Activated CD8-positive, alpha-beta T cell treated with anti-CD3 and anti-CD28 coated beads, Interleukin-2, amount 10 ng/mL, durations not matched to agents 7 days and 5 days (primary cell): ENCODE measurements around the gene CASTOR1. TPM values are rescaled to one million over a fixed set of nuclear protein-coding genes. Genes with fewer than 3 reads are reported as not detected.

Experiments
- ATAC-seq: fragments of 150-1000 bp; cut with Tn5 transposase; one replicate; pipeline ENCODE4 v1.10.0; 2021; ENCODE audit warnings: moderate library complexity
- CTCF ChIA-PET: fragments of 350-600 bp; sonication (Branson Sonifier 250); formaldehyde crosslinking; loops from one replicate; lab custom pipeline; 2021; ENCODE audit warnings: antibody characterized with exemption; lab: Charles Lee
- POLR2A ChIA-PET: fragments of 350-600 bp; sonication (Branson Sonifier 250); formaldehyde crosslinking; loops from one replicate; lab custom pipeline; 2021; ENCODE audit warnings: antibody characterized with exemption; lab: Charles Lee
- DNase-seq: peaks from one replicate; pipeline ENCODE4 v3.0.0-alpha.2; 2020
- H3K27ac Mint-ChIP-seq: one replicate; pipeline ENCODE4 v1.8.0; 2021; ENCODE audit warnings: mild to moderate bottlenecking, mixed read lengths
- H3K27me3 Mint-ChIP-seq: one replicate; pipeline ENCODE4 v1.8.0; 2021; ENCODE audit warnings: low read depth, mixed read lengths
- H3K36me3 Mint-ChIP-seq: one replicate; pipeline ENCODE4 v1.8.0; 2021; ENCODE audit warnings: low read depth, mixed read lengths
- H3K4me1 Mint-ChIP-seq: one replicate; pipeline ENCODE4 v1.8.0; 2021; ENCODE audit warnings: low read depth, mixed read lengths
- H3K4me3 Mint-ChIP-seq: one replicate; pipeline ENCODE4 v1.8.0; 2021; ENCODE audit warnings: mild to moderate bottlenecking, mixed read lengths
- H3K9me3 Mint-ChIP-seq: one replicate; pipeline ENCODE4 v1.8.0; 2022; ENCODE audit warnings: mixed read lengths; ENCODE audit not compliant: insufficient read depth
- total RNA-seq, 2 experiments: library from RNA; stranded (reverse); gene quantifications; one replicate each; pipeline ENCODE4 v1.2.3, GENCODE V29; 2021

CASTOR1 gene
- total RNA-seq, 2 experiments from 2014 or later, result 24.5 to 25.4 TPM

GRCh38 chr22:30299322-30299721 is 10.0 kb upstream of the CASTOR1 start:
- Mint-ChIP-seq H3K4me1 (peaks cover 80% of the 10 kb centered on the region), H3K9me3 (no peaks in the 10 kb centered on the region), H3K27ac (no peak overlapping the region), H3K36me3 (peaks cover 80% of the 10 kb centered on the region), H3K27me3 (no peaks in the 10 kb centered on the region), H3K4me3 (no peak overlapping the region)
- CTCF ChIA-PET, result interaction anchor here (16.1 kb wide), 1 partner anchor 10 kb away, joined by 184 read pairs; the partner anchor contains the start of gene CASTOR1
- POLR2A ChIA-PET, result no interaction called here
- DNase-seq (no peak), ATAC-seq (no peak)

GRCh38 chr22:30297991-30298701 is 8.8 kb upstream of the CASTOR1 start:
- POLR2A ChIA-PET, result interaction anchor here (0.9 to 1.5 kb wide), 3 partner anchors 9 to 59 kb away, joined by 3 to 8 read pairs (median 3); partner anchors contain the start of genes CASTOR1, CCDC157, SF3A1 and TBC1D10A
- Mint-ChIP-seq H3K4me1 (peaks cover 68% of the 10 kb centered on the region), H3K27me3 (no peaks in the 10 kb centered on the region), H3K9me3 (no peaks in the 10 kb centered on the region), H3K4me3 (no peak overlapping the region), H3K36me3 (peaks cover 80% of the 10 kb centered on the region), H3K27ac (peak overlapping the region; percentile 4)
- ATAC-seq, result no peak
- no peak for DNase-seq
- CTCF ChIA-PET, result interaction anchor here (0.7 to 16.1 kb wide), 2 partner anchors 9 to 14 kb away, joined by 3 to 184 read pairs; partner anchors contain the start of gene CASTOR1

GRCh38 chr22:30297276-30297990 is 8.1 kb upstream of the CASTOR1 start:
- no peak overlapping the region for H3K4me3 Mint-ChIP-seq
- no peak for DNase-seq
- no peaks in the 10 kb centered on the region for H3K27me3 Mint-ChIP-seq
- peaks cover 61% of the 10 kb centered on the region for H3K4me1 Mint-ChIP-seq
- no peak for ATAC-seq
- CTCF ChIA-PET, result interaction anchor here (16.1 kb wide), 1 partner anchor 8 kb away, joined by 184 read pairs; the partner anchor contains the start of gene CASTOR1
- no peaks in the 10 kb centered on the region for H3K9me3 Mint-ChIP-seq
- POLR2A ChIA-PET, result interaction anchor here (1.5 to 10.2 kb wide), 2 partner anchors 7 to 9 kb away, joined by 8 to 117 read pairs; partner anchors contain the start of gene CASTOR1
- H3K27ac Mint-ChIP-seq, result peak overlapping the region; percentile 81
- peaks cover 78% of the 10 kb centered on the region for H3K36me3 Mint-ChIP-seq

GRCh38 chr22:30296833-30297232 is 7.5 kb upstream of the CASTOR1 start:
- ChIA-PET POLR2A (interaction anchor here (1.0 to 10.2 kb wide), 2 partner anchors 7 to 14 kb away, joined by 3 to 117 read pairs; no protein-coding TSS in a partner anchor), CTCF (interaction anchor here (0.6 to 16.1 kb wide), 4 partner anchors 7 to 305 kb away, joined by 3 to 184 read pairs (median 4); partner anchors contain the start of genes CASTOR1 and RNF215)
- Mint-ChIP-seq H3K27ac (peak overlapping the region; percentile 81), H3K36me3 (peaks cover 72% of the 10 kb centered on the region), H3K4me1 (peaks cover 55% of the 10 kb centered on the region), H3K9me3 (no peaks in the 10 kb centered on the region), H3K4me3 (no peak overlapping the region), H3K27me3 (no peaks in the 10 kb centered on the region)
- ATAC-seq, result no peak
- no peak for DNase-seq

GRCh38 chr22:30296324-30296723 is 7.0 kb upstream of the CASTOR1 start:
- no peak overlapping the region for H3K4me3 Mint-ChIP-seq
- ATAC-seq (peak; percentile 25), DNase-seq (no peak)
- peak overlapping the region; percentile 81 for H3K27ac Mint-ChIP-seq
- H3K27me3 Mint-ChIP-seq, result no peaks in the 10 kb centered on the region
- H3K4me1 Mint-ChIP-seq, result peaks cover 55% of the 10 kb centered on the region
- no peaks in the 10 kb centered on the region for H3K9me3 Mint-ChIP-seq
- peaks cover 72% of the 10 kb centered on the region for H3K36me3 Mint-ChIP-seq
- CTCF ChIA-PET, result interaction anchor here (0.6 to 16.1 kb wide), 4 partner anchors 7 to 306 kb away, joined by 3 to 184 read pairs (median 4); partner anchors contain the start of genes CASTOR1 and RNF215
- POLR2A ChIA-PET, result interaction anchor here (1.0 to 10.2 kb wide), 3 partner anchors 8 to 60 kb away, joined by 3 to 117 read pairs (median 4); no protein-coding TSS in a partner anchor

GRCh38 chr22:30295576-30295975 is 6.3 kb upstream of the CASTOR1 start:
- no peak for DNase-seq
- H3K36me3 Mint-ChIP-seq, result peaks cover 67% of the 10 kb centered on the region
- H3K27ac Mint-ChIP-seq, result peak overlapping the region; percentile 81
- no peaks in the 10 kb centered on the region for H3K9me3 Mint-ChIP-seq
- no peaks in the 10 kb centered on the region for H3K27me3 Mint-ChIP-seq
- no peak overlapping the region for H3K4me3 Mint-ChIP-seq
- H3K4me1 Mint-ChIP-seq, result peaks cover 55% of the 10 kb centered on the region
- ATAC-seq, result no peak
- ChIA-PET CTCF (interaction anchor here (1.6 to 16.1 kb wide), 2 partner anchors 6 to 92 kb away, joined by 6 to 184 read pairs; partner anchors contain the start of genes CASTOR1 and RNF215), POLR2A (interaction anchor here (0.5 to 10.2 kb wide), 3 partner anchors 9 to 207 kb away, joined by 3 to 117 read pairs (median 4); no protein-coding TSS in a partner anchor)

- H3K9me3 Mint-ChIP-seq, result no peaks in the 10 kb centered on the region
- peaks cover 65% of the 10 kb centered on the region for H3K36me3 Mint-ChIP-seq
- ATAC-seq (no peak), DNase-seq (no peak)
- POLR2A ChIA-PET, result interaction anchor here (0.5 to 10.2 kb wide), 2 partner anchors 9 to 208 kb away, joined by 3 to 117 read pairs; no protein-coding TSS in a partner anchor
- no peak overlapping the region for H3K27ac Mint-ChIP-seq
- H3K4me3 Mint-ChIP-seq, result no peak overlapping the region
- H3K27me3 Mint-ChIP-seq, result no peaks in the 10 kb centered on the region
- H3K4me1 Mint-ChIP-seq, result peaks cover 59% of the 10 kb centered on the region
- CTCF ChIA-PET, result interaction anchor here (1.0 kb wide), 1 partner anchor 32 kb away, joined by 3 read pairs; no protein-coding TSS in a partner anchor
Measured at GRCh38 chr22:30294830-30295229, 5.5 kb upstream of the CASTOR1 start.

- no peak for ATAC-seq
- CTCF ChIA-PET, result interaction anchor here (1.0 kb wide), 1 partner anchor 31 kb away, joined by 3 read pairs; no protein-coding TSS in a partner anchor
- Mint-ChIP-seq H3K4me3 (no peak overlapping the region), H3K27ac (no peak overlapping the region), H3K9me3 (no peaks in the 10 kb centered on the region), H3K4me1 (peaks cover 59% of the 10 kb centered on the region), H3K36me3 (peaks cover 60% of the 10 kb centered on the region), H3K27me3 (no peaks in the 10 kb centered on the region)
- DNase-seq, result no peak
- POLR2A ChIA-PET, result interaction anchor here (0.7 to 10.2 kb wide), 2 partner anchors 10 to 30 kb away, joined by 3 to 117 read pairs; no protein-coding TSS in a partner anchor
Measured at GRCh38 chr22:30294066-30294465, 4.8 kb upstream of the CASTOR1 start.

GRCh38 chr22:30293026-30293425 is 3.7 kb upstream of the CASTOR1 start:
- Mint-ChIP-seq H3K27ac (no peak overlapping the region), H3K9me3 (no peaks in the 10 kb centered on the region), H3K36me3 (peaks cover 49% of the 10 kb centered on the region), H3K4me1 (peaks cover 56% of the 10 kb centered on the region), H3K27me3 (no peaks in the 10 kb centered on the region), H3K4me3 (no peak overlapping the region)
- DNase-seq (no peak), ATAC-seq (no peak)
- ChIA-PET POLR2A (interaction anchor here (0.7 to 10.2 kb wide), 4 partner anchors 11 to 64 kb away, joined by 3 to 117 read pairs (median 20); partner anchors contain the start of genes CCDC157 and SF3A1), CTCF (interaction anchor here (1.0 to 7.0 kb wide), 2 partner anchors 8 to 98 kb away, joined by 3 to 346 read pairs; partner anchors contain the start of genes RNF215 and SEC14L2)

- CTCF ChIA-PET, result interaction anchor here (1.0 to 7.0 kb wide), 6 partner anchors 9 to 134 kb away, joined by 3 to 346 read pairs (median 3); partner anchors contain the start of genes RNF215 and SEC14L2
- peak overlapping the region; percentile 75 for H3K27ac Mint-ChIP-seq
Measured at GRCh38 chr22:30292069-30292970, 3.0 kb upstream of the CASTOR1 start.

More at GRCh38 chr22:30292069-30292970, 3.0 kb upstream of the CASTOR1 start:
- Mint-ChIP-seq H3K4me3 (no peak overlapping the region), H3K9me3 (no peaks in the 10 kb centered on the region), H3K36me3 (peaks cover 43% of the 10 kb centered on the region), H3K4me1 (peaks cover 56% of the 10 kb centered on the region), H3K27me3 (no peaks in the 10 kb centered on the region)
- ATAC-seq (no peak), DNase-seq (no peak)
- POLR2A ChIA-PET, result interaction anchor here (0.5 to 10.2 kb wide), 6 partner anchors 8 to 64 kb away, joined by 3 to 117 read pairs (median 3); partner anchors contain the start of genes CCDC157 and SF3A1
